IMR-90 (cell line): ENCODE results near the gene SAMD4B. TPM values are rescaled to one million over a fixed set of nuclear protein-coding genes. Genes with fewer than 3 reads are reported as not detected.

Experiments used
- CHD1 ChIP-seq: IDR thresholded peaks from 2 replicates; pipeline ENCODE4 v1.6.1; 2012; ENCODE audit warnings: low read depth, low read length, improper control_type of control experiment
- CTCF ChIP-seq: conservative IDR thresholded peaks from 2 replicates; pipeline ENCODE4 v1.5.1; 2012; ENCODE audit warnings: mild to moderate bottlenecking, low read depth, low read length, improper control_type of control experiment
- NFE2L2 ChIP-seq: fragments of 150-350 bp; IDR thresholded peaks from 2 replicates; pipeline ENCODE4 v1.6.1; 2016; ENCODE audit warnings: low read depth, mild to moderate bottlenecking, low read length
- polyA plus RNA-seq, 3 experiments: library from polyadenylated mRNA; depleted of rRNA; stranded (reverse); fragments of >200 nt; gene quantifications; 2 replicates each; pipeline ENCODE4 v1.2.3, GENCODE V29; 2012; ENCODE audit warnings: low replicate concordance in 1 of 3
- total RNA-seq: library from RNA; depleted of rRNA; stranded (reverse); fragments of >200 nt; gene quantifications from 2 replicates; pipeline ENCODE4 v1.2.3, GENCODE V29; 2012

Gene SAMD4B
- total and polyA plus RNA-seq, 2 of the 4 experiments (the other 2 are of a cell fraction): 18.3 to 97.2 TPM

- no peak for TF ChIP-seq CTCF
- TF ChIP-seq NFE2L2: no peak
- no peak; the same call in 1 of the 2 replicates for TF ChIP-seq CHD1
Measured at GRCh38 chr19:39409208-39410016, 67.2 kb downstream of the SAMD4B start (continued).
